ENCODE results near the gene COX4I1.

The COX4I1 gene

GRCh38 chr16:85854935-85855334 is 55.4 kb downstream of the COX4I1 start:
- ChIA-PET POLR2A (no interaction called here), CTCF (no interaction called here)
- Histone ChIP-seq H3K36me3 (ENCODE audit: control insufficient read depth in 2 of 2, insufficient read depth in 1 of 2, low read length in 2 of 2) (no peaks in the 10 kb centered on the region), H3K4me1 (ENCODE audit: control insufficient read depth, insufficient read depth, low read length) (no peaks in the 10 kb centered on the region), H3K4me3 (ENCODE audit: low read depth, low read length) (no peak overlapping the region), H3K9me3 (ENCODE audit: control insufficient read depth, insufficient read depth, low read depth, low read length) (no peaks in the 10 kb centered on the region), H3K27ac (ENCODE audit: extremely low read depth, low read depth, low read length) (no peak overlapping the region)
- TF ChIP-seq ZNF10 (tag by site-specific recombination; IDR thresholded peaks at IDR 0.05) (no peak), RBAK (tag by site-specific recombination; IDR thresholded peaks at IDR 0.05) (peak; percentile 93), ZNF658 (tag by site-specific recombination; IDR thresholded peaks at IDR 0.05) (no peak)

DNA sequence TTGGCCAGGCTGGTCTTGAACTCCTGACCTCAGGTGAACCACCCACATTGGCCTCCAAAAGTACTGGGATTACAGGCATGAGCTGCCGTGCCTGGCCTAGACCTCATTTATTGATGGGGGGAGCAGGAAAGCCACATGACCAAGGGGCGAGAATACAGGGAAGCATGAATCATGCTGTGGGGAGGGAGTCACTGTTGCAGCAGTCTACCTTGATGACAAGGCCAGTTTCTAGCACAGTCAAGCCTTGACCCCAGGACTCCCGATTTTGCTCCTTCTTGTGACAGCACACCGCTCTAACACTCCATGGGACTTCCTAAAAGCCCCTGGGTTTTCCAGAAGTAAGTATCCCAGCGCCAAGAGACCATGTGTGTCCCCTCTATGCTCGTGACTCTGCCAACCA is 56.6 kb downstream of the COX4I1 start:
- Histone ChIP-seq H3K27ac (ENCODE audit: extremely low read depth, low read depth, low read length) (no peak overlapping the region), H3K4me1 (ENCODE audit: control insufficient read depth, insufficient read depth, low read length) (no peaks in the 10 kb centered on the region), H3K36me3 (ENCODE audit: control insufficient read depth in 2 of 2, insufficient read depth in 1 of 2, low read length in 2 of 2) (no peaks in the 10 kb centered on the region), H3K4me3 (ENCODE audit: low read depth, low read length) (no peak overlapping the region), H3K9me3 (ENCODE audit: control insufficient read depth, insufficient read depth, low read depth, low read length) (no peaks in the 10 kb centered on the region)
- CTCF ChIA-PET: interaction anchor here (0.6 kb wide), 1 partner anchor 217 kb away, joined by 3 read pairs; no protein-coding TSS in a partner anchor
- TF ChIP-seq, protein P1, sequence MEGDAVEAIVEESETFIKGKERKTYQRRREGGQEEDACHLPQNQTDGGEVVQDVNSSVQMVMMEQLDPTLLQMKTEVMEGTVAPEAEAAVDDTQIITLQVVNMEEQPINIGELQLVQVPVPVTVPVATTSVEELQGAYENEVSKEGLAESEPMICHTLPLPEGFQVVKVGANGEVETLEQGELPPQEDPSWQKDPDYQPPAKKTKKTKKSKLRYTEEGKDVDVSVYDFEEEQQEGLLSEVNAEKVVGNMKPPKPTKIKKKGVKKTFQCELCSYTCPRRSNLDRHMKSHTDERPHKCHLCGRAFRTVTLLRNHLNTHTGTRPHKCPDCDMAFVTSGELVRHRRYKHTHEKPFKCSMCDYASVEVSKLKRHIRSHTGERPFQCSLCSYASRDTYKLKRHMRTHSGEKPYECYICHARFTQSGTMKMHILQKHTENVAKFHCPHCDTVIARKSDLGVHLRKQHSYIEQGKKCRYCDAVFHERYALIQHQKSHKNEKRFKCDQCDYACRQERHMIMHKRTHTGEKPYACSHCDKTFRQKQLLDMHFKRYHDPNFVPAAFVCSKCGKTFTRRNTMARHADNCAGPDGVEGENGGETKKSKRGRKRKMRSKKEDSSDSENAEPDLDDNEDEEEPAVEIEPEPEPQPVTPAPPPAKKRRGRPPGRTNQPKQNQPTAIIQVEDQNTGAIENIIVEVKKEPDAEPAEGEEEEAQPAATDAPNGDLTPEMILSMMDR (tag by site-specific recombination; IDR thresholded peaks at IDR 0.05): no peak
- TF ChIP-seq, protein P2, sequence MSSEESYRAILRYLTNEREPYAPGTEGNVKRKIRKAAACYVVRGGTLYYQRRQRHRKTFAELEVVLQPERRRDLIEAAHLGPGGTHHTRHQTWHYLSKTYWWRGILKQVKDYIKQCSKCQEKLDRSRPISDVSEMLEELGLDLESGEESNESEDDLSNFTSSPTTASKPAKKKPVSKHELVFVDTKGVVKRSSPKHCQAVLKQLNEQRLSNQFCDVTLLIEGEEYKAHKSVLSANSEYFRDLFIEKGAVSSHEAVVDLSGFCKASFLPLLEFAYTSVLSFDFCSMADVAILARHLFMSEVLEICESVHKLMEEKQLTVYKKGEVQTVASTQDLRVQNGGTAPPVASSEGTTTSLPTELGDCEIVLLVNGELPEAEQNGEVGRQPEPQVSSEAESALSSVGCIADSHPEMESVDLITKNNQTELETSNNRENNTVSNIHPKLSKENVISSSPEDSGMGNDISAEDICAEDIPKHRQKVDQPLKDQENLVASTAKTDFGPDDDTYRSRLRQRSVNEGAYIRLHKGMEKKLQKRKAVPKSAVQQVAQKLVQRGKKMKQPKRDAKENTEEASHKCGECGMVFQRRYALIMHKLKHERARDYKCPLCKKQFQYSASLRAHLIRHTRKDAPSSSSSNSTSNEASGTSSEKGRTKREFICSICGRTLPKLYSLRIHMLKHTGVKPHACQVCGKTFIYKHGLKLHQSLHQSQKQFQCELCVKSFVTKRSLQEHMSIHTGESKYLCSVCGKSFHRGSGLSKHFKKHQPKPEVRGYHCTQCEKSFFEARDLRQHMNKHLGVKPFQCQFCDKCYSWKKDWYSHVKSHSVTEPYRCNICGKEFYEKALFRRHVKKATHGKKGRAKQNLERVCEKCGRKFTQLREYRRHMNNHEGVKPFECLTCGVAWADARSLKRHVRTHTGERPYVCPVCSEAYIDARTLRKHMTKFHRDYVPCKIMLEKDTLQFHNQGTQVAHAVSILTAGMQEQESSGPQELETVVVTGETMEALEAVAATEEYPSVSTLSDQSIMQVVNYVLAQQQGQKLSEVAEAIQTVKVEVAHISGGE (tag by site-specific recombination; conservative IDR thresholded peaks at IDR 0.05; ENCODE audit: low read depth): no peak
- TF ChIP-seq ZBTB1 (tag by site-specific recombination; IDR thresholded peaks at IDR 0.05) (no peak), ZIC2 (tag by site-specific recombination; IDR thresholded peaks at IDR 0.05) (no peak), ZNF148 (tag by site-specific recombination; IDR thresholded peaks at IDR 0.05; ENCODE audit: borderline replicate concordance) (no peak), ZNF169 (tag by site-specific recombination; IDR thresholded peaks at IDR 0.05) (0 out of 2 replicates have a peak, but pooled peaks have one; percentile 48), YY2 (tag by site-specific recombination; IDR thresholded peaks at IDR 0.05) (no peak)
- POLR2A ChIA-PET: no interaction called here

DNA sequence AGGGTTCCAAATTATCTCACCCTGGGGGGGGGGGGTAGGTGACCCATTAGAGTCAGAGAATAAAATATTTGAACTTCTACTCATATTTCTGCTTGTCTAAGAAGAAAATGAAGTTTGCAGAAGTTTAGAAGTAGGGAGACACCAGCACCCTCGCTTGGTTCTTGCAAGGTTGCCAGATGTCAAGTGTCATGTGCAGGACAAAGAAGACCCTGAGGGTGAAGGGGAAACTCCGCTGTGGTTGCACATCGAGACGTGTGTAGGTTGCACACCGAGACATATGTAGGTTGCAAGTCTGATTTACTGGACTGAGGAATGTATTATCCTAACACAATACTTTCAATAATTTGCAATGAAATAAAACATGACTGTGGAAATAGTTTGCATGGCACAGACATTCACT is 57.1 kb downstream of the COX4I1 start:
- Histone ChIP-seq H3K4me3 (ENCODE audit: low read depth, low read length) (no peak overlapping the region), H3K36me3 (ENCODE audit: control insufficient read depth in 2 of 2, insufficient read depth in 1 of 2, low read length in 2 of 2) (no peaks in the 10 kb centered on the region), H3K27ac (ENCODE audit: extremely low read depth, low read depth, low read length) (no peak overlapping the region), H3K9me3 (ENCODE audit: control insufficient read depth, insufficient read depth, low read depth, low read length) (no peaks in the 10 kb centered on the region), H3K4me1 (ENCODE audit: control insufficient read depth, insufficient read depth, low read length) (no peaks in the 10 kb centered on the region)
- POLR2A ChIA-PET: no interaction called here
- CTCF ChIA-PET: no interaction called here
- TF ChIP-seq ZNF311 (tag by site-specific recombination; IDR thresholded peaks at IDR 0.05; ENCODE audit: borderline replicate concordance): no peak
